Liver (tissue), 9 donors: Measurements from ENCODE around the gene ATP2B2. TPM values are rescaled to one million over a fixed set of nuclear protein-coding genes. Genes with fewer than 3 reads are reported as not detected.
A peak's percentile ranks its signal among the peaks of the same experiment; 100 is the strongest.

Experiments
- DNase-seq: peaks from one replicate; pipeline ENCODE4 v3.0.0-alpha.2; 2017; ENCODE audit warnings: low spot score
- H3K27ac ChIP-seq, 2 donors: one replicate each; pipeline ENCODE4 v1.7.0; 2013; ENCODE audit warnings: inconsistent platforms in 2 of 2, low read length in 2 of 2, control low read depth in 1 of 2, low read depth in 1 of 2, mild to moderate bottlenecking in 1 of 2
- H3K27me3 ChIP-seq, 4 donors: one replicate each; pipeline versions ENCODE4 v1.6.1 to v1.7.0; 2013; ENCODE audit warnings: low read length in 3 of 4, inconsistent platforms in 1 of 4, mild to moderate bottlenecking in 1 of 4, moderate library complexity in 1 of 4; ENCODE audit not compliant: control insufficient read depth in 4 of 4, insufficient read depth in 4 of 4
- H3K36me3 ChIP-seq, 4 donors: one replicate each; pipeline versions ENCODE4 v1.6.1 to v1.7.0; 2013; ENCODE audit warnings: low read length in 3 of 4, mild to moderate bottlenecking in 3 of 4, low read depth in 1 of 4, moderate library complexity in 1 of 4; ENCODE audit not compliant: control insufficient read depth in 4 of 4, insufficient read depth in 3 of 4
- H3K4me1 ChIP-seq, 4 donors: one replicate each; pipeline versions ENCODE4 v1.6.1 to v1.7.0; 2013; ENCODE audit warnings: low read length in 3 of 4, mild to moderate bottlenecking in 3 of 4, moderate library complexity in 1 of 4; ENCODE audit not compliant: control insufficient read depth in 4 of 4, insufficient read depth in 4 of 4
- H3K4me3 ChIP-seq, 3 donors: one replicate each; pipeline versions ENCODE4 v1.6.1 to v1.7.0; 2013; ENCODE audit warnings: low read length in 3 of 3, control low read depth in 1 of 3, low read depth in 1 of 3, mild to moderate bottlenecking in 1 of 3
- H3K9ac ChIP-seq, 2 donors: one replicate each; pipeline ENCODE4 v1.7.0; 2013; ENCODE audit warnings: low read length in 2 of 2, mild to moderate bottlenecking in 2 of 2, moderate library complexity in 2 of 2, control low read depth in 1 of 2, low read depth in 1 of 2
- H3K9me3 ChIP-seq, 4 donors: one replicate each; pipeline versions ENCODE4 v1.6.1 to v1.7.0; 2013; ENCODE audit warnings: low read length in 3 of 4; ENCODE audit not compliant: control insufficient read depth in 4 of 4
- CTCF ChIP-seq: fragments of 150-350 bp; IDR thresholded peaks from 2 replicates; pipeline ENCODE4 v1.5.1; 2017; ENCODE audit warnings: improper control_type of control experiment, low read depth, low read length; ENCODE audit not compliant: missing input control
- EGR1 ChIP-seq, 2 donors: IDR thresholded peaks; 2 replicates each; pipeline ENCODE4 v1.6.1; 2016 to 2018; ENCODE audit warnings: antibody characterized with exemption in 2 of 2, low read depth in 2 of 2
- FOXA1 ChIP-seq: IDR thresholded peaks from 2 replicates; pipeline ENCODE4 v1.6.1; 2016; ENCODE audit warnings: antibody characterized with exemption
- FOXA2 ChIP-seq: IDR thresholded peaks from 2 replicates; pipeline ENCODE4 v1.6.1; 2016; ENCODE audit warnings: antibody characterized with exemption
- GABPA ChIP-seq, 2 donors: IDR thresholded peaks in 1 of 2; conservative IDR thresholded peaks in 1 of 2; 2 replicates each; pipeline ENCODE4 v1.6.1; 2016; ENCODE audit warnings: antibody characterized with exemption in 2 of 2, mild to moderate bottlenecking in 1 of 2, moderate library complexity in 1 of 2
- HNF4A ChIP-seq, 2 donors: conservative IDR thresholded peaks; 2 replicates each; pipeline ENCODE4 v1.6.1; 2016; ENCODE audit warnings: antibody characterized with exemption in 2 of 2, mild to moderate bottlenecking in 2 of 2
- HNF4G ChIP-seq: IDR thresholded peaks from 2 replicates; pipeline ENCODE4 v1.6.1; 2016; ENCODE audit warnings: antibody characterized with exemption
- JUND ChIP-seq, 2 donors: IDR thresholded peaks; 2 replicates each; pipeline ENCODE4 v1.6.1; 2016; ENCODE audit warnings: antibody characterized with exemption in 2 of 2
- MAX ChIP-seq: IDR thresholded peaks from 2 replicates; pipeline ENCODE4 v1.6.1; 2016; ENCODE audit warnings: antibody characterized with exemption
- RAD21 ChIP-seq, 2 donors: IDR thresholded peaks; 2 replicates each; pipeline ENCODE4 v1.6.1; 2016; ENCODE audit warnings: antibody characterized with exemption in 2 of 2, mild to moderate bottlenecking in 2 of 2
- REST ChIP-seq: IDR thresholded peaks from 2 replicates; pipeline ENCODE4 v1.6.1; 2016; ENCODE audit warnings: antibody characterized with exemption, mild to moderate bottlenecking
- RXRA ChIP-seq, 2 donors: IDR thresholded peaks; 2 replicates each; pipeline ENCODE4 v1.6.1; 2017 to 2018; ENCODE audit warnings: antibody characterized with exemption in 2 of 2, mild to moderate bottlenecking in 1 of 2
- SP1 ChIP-seq: IDR thresholded peaks from 2 replicates; pipeline ENCODE4 v1.6.1; 2018; ENCODE audit warnings: antibody characterized with exemption, mild to moderate bottlenecking
- TAF1 ChIP-seq: conservative IDR thresholded peaks from 2 replicates; pipeline ENCODE4 v1.6.1; 2016; ENCODE audit warnings: antibody characterized with exemption, mild to moderate bottlenecking
- YY1 ChIP-seq: IDR thresholded peaks from 2 replicates; pipeline ENCODE4 v1.6.1; 2016; ENCODE audit warnings: antibody characterized with exemption, mild to moderate bottlenecking
- WGBS: extraction: QIAGEN DNeasy Blood & Tissue Kit; methylation state at CpG from one replicate; pipeline ENCODE4 v1.1.7; 2013; 5-methylcytosine and 5-hydroxymethylcytosine counted together
- polyA plus RNA-seq, 2 donors: library from polyadenylated mRNA; stranded (reverse) in 1 of 2; unstranded in 1 of 2; fragments of 200-250 nt in 1 of 2; fragments of >200 nt in 1 of 2; fragmentation: Nextera tagmentation in 1 of 2; extraction: Ambion mirVana in 1 of 2; gene quantifications; one replicate each; pipeline versions ENCODE4 v1.2.1 to v1.2.3, GENCODE V29; 2013 to 2015
- total RNA-seq, 2 donors: library from RNA; depleted of rRNA; stranded (reverse); fragments of >200 nt; gene quantifications; one replicate each; pipeline ENCODE4 v1.2.3, GENCODE V29; 2014
- donor health status: healthy.
- donor health status: healthy.
- donor health status: healthy.
- donor health status: healthy.
- donor health status: healthy.

Gene ATP2B2
- total and polyA plus RNA-seq, 4 donors: 10.4 to 27.8 (median 20.7) TPM

- Histone ChIP-seq H3K9me3 (no peaks in the 10 kb centered on the region), H3K4me1 (no peaks in the 10 kb centered on the region), H3K4me3 (no peak overlapping the region), H3K9ac (no peak overlapping the region), H3K36me3 (no peaks in the 10 kb centered on the region), H3K27ac (no peak overlapping the region), H3K27me3 (no peaks in the 10 kb centered on the region)
- 77% methylated on average over 6 of the region's 6 CpGs for WGBS
- DNase-seq: peak; percentile 9
- TF ChIP-seq JUND (IDR thresholded peaks at IDR 0.05): no peak
- no peak for TF ChIP-seq REST
- TF ChIP-seq MAX: no peak
- no peak for TF ChIP-seq YY1
- no peak for TF ChIP-seq FOXA2
- TF ChIP-seq CTCF: no peak
These were observed 25.6 kb upstream of the ATP2B2 start for GRCh38 chr3:10531031-10531430.

- Histone ChIP-seq H3K36me3 (no peaks in the 10 kb centered on the region), H3K4me1 (no peaks in the 10 kb centered on the region), H3K27ac (no peak overlapping the region), H3K4me3 (no peak overlapping the region), H3K9ac (no peak overlapping the region), H3K9me3 (no peaks in the 10 kb centered on the region), H3K27me3 (no peaks in the 10 kb centered on the region)
- WGBS: 89% methylated on average over 13 of the region's 13 CpGs
- DNase-seq: peak; percentile 12
- TF ChIP-seq EGR1 (IDR thresholded peaks at IDR 0.05; ENCODE audit: low read depth in 2 of 2) (no peak), TAF1 (no peak), YY1 (no peak), HNF4A (conservative IDR thresholded peaks at IDR 0.05) (no peak), RAD21 (IDR thresholded peaks at IDR 0.05) (no peak), REST (no peak), RXRA (IDR thresholded peaks at IDR 0.05) (no peak), FOXA1 (no peak), MAX (no peak), GABPA (IDR thresholded peaks at IDR 0.05 in 1 of 2, conservative IDR thresholded peaks at IDR 0.05 in 1 of 2) (no peak), HNF4G (no peak), SP1 (no peak), JUND (IDR thresholded peaks at IDR 0.05) (no peak), CTCF (no peak)
These were observed 24.9 kb upstream of the ATP2B2 start for GRCh38 chr3:10530241-10530640.
